Measurements from ENCODE around the gene CABP4. TPM values are rescaled to one million over a fixed set of nuclear protein-coding genes. Genes with fewer than 3 reads are reported as not detected.
"Not testable (repeated sequence)": the region's sequence is repeated elsewhere in the genome, so short reads cannot be mapped to it uniquely, and the experiment has no call there.

Gene CABP4
- total RNA-seq, 1 donor from 2014 or later, result 0.96 TPM

DNA sequence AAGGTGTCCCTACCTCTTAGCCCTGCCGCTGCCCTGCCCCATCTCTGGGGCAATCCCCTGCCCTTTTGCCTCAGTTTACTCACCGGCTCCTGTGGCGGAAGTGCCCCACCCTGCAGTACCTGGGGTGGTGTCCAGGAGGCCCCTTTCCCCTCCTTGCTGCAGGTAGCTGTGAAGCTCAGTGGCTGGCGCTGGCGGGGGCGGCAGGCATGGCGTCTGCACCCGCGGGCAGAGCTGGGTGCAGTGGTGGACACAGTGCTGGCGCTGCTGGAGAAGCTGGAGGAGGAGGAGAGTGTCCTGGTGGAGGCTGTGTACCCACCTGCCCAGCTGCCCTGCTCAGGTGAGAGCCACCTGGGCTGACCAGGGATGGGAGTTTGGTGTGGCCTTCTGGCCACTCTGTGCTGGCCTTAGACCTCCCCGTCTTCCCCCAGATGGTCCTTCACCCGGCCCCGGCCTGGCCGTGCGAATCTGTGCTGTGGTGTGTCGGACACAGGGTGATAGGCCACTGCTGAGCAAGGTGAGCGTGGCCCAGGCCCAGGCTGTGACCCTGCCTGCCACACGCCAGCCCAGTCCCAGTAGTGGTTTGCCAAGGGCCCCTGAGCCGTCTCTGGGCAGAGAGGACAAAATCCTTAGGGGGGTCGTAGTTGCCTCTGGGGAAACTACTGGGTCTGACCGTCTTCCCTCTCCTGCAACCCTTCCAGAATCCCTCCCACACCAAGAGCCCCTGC lies 35.7 kb upstream of the CABP4 start:
- DNase-seq (ENCODE audit: low spot score), result no peak

DNA sequence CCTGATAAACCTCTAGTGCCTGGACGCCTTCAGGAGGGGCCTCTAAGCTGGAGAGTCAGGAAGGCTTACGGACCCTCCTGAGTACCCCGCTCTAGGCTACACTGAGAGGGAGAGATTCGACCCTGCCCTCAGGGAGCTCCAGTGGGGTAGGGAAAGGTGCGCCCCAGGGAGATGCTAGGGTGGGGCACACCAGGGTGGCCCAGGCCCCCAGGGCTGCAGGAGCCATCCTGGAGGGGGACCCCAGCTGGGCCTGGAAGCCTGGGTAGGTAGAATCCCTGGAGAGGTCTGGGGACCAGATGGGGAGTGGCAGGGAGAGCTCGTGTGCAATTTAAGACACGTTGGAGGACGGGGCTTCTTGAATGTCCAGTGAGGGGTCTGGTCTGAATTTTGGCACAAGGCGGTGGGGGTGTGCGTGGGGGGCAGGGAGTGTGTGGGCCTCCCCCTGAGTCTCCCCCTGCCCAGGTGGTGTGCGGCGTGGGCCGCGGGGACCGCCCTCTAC lies 35.0 kb upstream of the CABP4 start:
- no peak for DNase-seq (ENCODE audit: low spot score)

DNA sequence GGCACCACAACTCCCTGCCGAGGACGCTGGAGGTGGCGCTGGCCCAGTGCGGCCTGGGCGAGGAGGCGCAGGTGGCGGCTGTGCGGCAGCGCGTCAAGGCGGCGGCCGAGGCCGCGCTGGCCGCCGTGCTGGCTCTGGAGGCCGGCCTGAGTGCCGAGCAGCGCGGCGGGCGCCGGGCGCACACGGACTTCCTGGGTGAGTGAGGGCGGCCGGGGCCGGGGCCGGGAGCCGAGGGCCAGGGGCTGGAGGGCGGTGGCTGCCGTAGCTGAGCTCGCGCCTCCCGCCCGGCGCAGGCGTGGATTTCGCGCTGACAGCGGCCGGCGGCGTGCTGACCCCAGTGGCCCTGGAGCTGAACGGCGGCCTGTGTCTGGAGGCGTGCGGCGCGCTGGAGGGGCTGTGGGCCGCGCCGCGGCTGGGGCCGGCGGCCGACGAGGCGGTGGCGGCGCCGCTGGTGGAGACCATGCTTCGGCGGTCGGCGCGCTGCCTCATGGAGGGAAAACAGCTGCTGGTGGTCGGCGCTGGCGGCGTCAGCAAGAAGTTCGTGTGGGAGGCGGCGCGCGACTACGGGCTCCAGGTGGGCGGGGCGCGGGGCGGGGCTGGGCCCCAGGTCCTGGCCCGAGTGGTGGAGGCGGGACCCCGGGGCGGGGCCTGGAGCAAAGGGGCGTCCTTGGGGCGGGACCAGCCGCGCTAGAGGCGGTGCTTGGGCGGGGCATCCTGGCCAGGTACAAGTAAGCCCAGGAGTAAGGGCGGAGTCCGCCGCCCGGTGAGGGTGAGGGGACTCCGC lies 34.3 kb upstream of the CABP4 start:
- DNase-seq (ENCODE audit: low spot score), result peak; percentile 95

DNA sequence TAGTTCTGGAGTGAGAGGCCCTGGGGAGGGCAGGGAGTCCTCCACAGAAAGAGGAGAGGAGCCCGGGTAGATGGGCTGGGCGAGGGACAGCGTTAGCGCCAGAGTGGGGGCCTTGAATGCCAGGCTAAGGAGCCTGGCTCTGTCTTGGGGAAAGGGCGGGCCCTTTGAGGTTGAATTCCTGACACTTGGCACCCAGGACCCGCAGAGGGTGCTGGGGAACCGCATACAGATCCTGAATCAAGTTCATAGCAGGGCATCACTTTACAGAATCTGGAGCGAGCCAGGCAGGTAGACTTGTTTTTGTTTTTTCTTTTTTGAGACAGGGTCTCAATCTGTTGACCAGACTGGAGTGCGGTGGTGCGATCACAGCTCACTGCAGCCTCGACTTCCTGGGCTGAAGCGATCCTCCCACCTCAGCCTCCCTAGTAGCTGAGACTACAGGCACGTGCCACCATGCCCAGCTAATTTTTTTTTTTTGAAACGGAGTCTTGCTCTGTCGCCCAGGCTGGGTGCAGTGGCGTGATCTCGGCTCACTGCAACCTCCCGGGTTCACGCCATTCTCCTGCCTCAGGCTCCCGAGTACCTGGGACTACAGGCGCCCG lies 33.6 kb upstream of the CABP4 start:
- no peak for DNase-seq (ENCODE audit: low spot score)

DNA sequence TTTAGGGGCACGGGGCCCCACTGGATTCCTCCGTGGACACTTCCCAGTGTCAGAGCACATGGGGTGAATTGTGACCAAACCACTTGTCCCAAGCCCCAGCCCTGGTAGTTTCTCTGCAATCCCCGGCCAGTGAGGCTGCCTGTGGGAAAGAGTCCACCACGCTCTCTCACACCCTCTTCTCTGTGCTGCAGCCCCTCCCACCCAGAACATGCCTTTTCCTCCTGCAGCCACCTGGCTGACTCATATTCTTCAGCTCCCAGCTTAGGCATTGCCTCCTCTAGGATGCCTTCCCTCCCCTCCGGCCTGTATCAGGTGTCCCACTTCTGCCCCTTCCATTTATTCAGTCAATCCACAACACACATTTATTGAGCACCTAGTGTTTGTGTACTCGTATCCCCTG lies 32.3 kb upstream of the CABP4 start:
- no peak for DNase-seq (ENCODE audit: low spot score)

DNA sequence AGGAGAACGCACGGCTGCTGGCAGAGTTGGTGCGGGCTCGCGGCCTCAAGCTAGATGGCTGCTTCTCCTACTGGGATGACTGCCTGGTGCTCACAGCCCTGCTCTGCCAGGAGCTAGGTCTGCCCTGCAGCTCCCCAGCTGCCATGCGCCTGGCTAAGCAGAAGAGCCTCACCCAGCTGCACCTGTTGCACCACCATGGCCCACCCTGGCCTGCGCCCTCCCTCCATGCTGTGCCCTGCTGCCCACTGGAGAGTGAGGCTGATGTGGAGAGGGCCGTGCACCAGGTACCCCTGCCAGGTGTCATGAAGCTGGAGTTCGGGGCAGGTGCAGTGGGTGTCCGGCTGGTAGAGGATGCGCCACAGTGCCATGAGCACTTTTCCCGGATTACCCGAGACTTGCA lies 31.7 kb upstream of the CABP4 start:
- no peak for DNase-seq (ENCODE audit: low spot score)

DNA sequence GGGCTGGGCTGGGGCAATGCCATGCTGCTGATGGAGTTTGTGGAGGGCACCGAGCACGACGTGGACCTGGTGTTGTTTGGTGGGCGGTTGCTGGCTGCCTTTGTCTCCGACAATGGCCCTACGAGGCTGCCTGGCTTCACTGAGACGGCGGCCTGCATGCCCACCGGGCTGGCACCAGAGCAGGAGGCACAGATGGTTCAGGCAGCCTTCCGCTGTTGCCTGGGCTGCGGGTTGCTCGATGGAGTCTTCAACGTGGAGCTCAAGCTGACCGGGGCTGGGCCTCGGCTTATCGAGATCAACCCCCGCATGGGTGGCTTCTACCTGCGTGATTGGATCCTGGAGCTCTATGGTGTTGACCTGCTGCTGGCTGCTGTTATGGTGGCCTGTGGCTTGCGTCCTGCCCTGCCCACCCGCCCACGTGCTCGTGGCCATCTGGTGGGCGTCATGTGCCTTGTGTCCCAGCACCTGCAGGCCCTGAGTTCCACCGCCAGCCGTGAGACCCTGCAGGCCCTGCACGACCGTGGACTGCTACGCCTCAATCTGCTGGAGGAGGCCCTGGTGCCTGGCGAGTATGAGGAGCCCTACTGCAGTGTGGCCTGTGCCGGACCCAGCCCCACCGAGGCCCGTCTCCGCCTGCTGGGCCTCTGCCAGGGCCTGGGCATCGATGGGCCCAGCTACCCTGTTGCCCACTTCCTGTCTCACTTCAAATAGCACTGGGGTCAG lies 31.1 kb upstream of the CABP4 start:
- DNase-seq (ENCODE audit: low spot score), result no peak

DNA sequence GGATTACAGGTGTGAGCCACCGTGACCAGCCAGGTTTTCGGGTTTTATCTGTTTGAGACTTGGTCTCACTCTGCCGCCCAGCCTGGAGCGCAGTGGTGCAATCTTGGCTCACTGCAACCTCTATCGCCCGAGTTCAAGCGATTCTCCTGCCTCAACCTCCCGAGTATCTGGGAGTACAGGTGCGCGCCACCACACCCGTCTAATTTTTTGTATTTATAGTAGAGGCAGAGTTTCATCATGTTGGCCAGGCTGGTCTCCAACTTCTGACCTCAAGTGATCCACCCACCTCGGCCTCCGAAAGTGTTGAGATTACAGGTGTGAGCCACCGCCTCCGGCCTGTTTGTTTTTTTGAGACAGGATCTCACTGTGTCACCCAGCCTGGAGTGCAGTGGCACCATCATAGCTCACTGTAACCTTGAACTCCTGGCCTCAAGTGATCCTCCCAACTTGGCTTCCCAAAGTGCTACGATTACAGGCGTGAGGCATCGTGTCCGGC lies 27.7 kb upstream of the CABP4 start:
- DNase-seq (ENCODE audit: low spot score), result not testable (repeated sequence)

DNA sequence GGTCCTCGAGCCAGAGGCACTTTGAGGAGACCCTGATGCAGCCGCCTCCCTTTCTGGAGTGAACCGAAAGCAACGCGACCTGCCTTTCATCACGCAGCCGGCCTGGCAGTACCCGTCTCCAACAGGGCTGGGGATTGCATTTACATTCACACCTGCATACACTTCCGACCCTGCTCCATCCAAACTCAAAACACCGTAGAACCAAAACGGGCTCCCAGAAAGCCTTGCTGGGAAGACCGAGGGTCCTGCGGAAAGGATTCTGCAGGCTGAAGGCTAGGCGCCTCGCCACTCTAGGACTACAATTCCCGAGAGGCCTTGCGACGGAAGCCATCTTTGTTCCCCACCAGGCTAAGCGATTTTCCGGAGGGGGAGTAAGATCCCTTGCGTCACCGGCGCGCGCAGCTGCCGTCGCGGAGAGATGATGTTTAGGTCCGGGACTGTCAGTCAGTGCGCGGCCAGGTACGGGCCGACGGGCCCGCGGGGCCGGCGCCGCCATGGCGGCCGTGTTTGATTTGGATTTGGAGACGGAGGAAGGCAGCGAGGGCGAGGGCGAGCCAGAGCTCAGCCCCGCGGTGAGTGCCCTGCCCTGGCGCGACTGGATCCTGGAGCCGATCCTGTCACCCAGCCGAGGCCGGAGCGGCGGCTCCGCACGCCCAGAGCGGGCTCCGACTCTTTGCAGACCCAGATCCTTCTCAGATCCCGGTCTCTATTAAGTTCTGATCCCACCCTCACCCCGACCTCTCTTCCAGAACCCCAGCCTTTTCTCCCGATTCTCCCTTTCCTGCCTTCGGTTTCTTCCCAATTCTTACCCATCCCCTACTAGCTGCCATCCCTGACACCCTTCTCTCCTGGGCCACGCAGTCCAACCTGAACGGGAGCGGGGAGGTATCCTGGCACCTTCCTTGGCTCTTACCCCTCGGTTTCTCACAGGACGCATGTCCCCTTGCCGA lies 26.8 kb upstream of the CABP4 start, which contains the start of gene RPS6KB2:
TSS of gene RPS6KB2 (plus strand) at position 443 of the 950 bp plus-strand sequence. CDS start at position 495, 52 bp downstream.
- DNase-seq (ENCODE audit: low spot score), result peak; percentile 99

DNA sequence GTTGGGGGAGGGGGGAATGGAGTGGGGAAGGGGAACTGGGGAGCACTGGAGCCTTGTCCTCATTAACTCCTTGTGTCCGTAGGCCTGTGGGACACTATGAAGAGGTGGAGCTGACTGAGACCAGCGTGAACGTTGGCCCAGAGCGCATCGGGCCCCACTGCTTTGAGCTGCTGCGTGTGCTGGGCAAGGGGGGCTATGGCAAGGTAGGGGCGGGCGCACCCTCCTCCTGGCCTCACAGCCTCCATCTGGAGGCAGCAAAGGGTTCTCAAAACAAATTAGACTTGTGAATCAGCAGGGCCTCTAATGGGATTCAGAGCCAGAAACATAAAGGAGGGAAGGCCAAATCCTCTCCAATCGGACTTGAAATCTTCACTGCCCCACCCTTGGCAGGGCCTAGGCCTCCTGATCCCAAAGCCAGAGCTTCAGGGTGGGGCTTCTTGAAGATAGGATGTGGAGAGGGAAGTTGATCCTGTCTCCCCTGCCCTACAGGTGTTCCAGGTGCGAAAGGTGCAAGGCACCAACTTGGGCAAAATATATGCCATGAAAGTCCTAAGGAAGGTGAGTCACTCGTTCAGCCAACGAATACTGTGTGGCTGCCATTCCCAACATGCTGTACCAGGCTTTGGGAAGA lies 26.0 kb upstream of the CABP4 start:
- DNase-seq (ENCODE audit: low spot score), result no peak

DNA sequence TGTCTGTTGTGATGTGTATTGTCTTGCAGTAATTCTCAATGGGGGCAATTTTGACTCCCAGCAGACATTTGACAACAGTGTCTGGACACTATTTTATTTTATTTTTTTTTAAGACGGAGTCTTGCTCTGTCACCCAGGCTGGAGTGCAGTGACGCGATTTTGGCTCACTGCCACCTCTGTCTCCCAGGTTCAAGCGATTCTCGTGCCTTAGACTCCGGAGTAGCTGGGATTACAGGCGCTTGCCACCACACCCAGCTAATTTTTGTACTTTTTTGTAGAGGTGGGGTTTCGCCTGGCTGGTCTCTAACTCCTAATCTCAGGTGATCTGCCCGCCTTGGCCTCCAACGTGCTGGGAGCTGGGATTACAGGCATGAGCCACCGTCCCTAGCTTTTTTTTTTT lies 25.4 kb upstream of the CABP4 start:
- DNase-seq (ENCODE audit: low spot score), result no peak

DNA sequence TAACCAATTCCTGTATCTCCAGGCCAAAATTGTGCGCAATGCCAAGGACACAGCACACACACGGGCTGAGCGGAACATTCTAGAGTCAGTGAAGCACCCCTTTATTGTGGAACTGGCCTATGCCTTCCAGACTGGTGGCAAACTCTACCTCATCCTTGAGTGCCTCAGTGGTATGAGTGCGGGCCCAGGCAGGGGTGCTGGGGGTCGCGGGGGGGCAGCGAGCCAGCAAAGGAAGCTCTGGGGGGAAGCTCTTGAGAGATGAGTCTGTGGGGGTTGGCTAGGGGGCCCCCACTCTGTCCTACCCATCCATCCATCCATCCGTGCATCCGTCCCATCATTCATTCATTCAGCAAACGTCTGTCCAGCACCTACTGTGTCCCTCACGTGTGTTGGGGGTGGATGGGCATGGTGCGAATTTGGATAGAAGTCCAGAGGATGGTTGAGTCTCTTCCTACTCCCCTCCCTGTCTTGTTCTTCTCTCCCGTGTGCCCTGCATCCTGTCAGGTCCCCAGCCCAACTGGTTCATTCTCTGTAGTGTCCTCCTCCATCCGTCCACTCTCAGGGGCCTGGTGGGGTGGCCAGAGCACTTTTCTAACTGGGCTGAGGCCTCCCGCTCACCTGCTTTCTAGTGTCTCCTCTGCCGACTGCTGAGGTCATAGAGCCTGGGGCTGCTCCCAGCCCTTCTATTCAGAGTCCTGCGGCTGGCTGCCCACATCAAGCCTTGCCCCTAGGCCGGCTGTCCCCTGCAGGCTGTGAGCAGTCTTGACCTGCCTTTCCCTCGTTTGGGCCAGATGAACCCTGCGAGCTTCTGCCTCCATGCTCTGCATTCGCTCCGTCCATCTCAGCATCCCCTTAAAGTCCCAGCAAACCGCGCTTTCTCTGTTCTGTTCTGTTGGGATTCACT lies 23.6 kb upstream of the CABP4 start:
- no peak for DNase-seq (ENCODE audit: low spot score)

DNA sequence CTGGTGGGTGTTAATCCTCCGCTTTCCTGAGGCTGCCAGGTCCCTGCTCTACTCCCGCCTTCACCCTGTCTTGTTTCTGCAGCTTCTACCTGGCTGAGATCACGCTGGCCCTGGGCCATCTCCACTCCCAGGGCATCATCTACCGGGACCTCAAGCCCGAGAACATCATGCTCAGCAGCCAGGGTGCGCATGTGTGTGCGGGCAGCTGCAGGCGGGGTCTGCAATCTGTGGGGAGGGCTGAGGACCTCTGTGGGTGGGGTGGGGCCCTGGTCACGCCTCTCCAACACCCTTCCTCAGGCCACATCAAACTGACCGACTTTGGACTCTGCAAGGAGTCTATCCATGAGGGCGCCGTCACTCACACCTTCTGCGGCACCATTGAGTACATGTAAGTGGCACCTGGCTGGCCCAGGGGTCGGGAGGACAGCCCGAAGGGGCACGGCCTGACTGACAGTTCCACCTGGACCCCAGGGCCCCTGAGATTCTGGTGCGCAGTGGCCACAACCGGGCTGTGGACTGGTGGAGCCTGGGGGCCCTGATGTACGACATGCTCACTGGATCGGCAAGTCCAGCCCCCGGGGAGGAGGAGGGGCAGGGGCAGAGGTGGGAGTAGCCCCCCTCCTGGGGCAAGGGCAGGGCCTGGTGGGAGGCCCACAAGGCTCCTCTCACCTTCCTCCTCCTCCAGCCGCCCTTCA lies 22.4 kb upstream of the CABP4 start:
- no peak for DNase-seq (ENCODE audit: low spot score)

DNA sequence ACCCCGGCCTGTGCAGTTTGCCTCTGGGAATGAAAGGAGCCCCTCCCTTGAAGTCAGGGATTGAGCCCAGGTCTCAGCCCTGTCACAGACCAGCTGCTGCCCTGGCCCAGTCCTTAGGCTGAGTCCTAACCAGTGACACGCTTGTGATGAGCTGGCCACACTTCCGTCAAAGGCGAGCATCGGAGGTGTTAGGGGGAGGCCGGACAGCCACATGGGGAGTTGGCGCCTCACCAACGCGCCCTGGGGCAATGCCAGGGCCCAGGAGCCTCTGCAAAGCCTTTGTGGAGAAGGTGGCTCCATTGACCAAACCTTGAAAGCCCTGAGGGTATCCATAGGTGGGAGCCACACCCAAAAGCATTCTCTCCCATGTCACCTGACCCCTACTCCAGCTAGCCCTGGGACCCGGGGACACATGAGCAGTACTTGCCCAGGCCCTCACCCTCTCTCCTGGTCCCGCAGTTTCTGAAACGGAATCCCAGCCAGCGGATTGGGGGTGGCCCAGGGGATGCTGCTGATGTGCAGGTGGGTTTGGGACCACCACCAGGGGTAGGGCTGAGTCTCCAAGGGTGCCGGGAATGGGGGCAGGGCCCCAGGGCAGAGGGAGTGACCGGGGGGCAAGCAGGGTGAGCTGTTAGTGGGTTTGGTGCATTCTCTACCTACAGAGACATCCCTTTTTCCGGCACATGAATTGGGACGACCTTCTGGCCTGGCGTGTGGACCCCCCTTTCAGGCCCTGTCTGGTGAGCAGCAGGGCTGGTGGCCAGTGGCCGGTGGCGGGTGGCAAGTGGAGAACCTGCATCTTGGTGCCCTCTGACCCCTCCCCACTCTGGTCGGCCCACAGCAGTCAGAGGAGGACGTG lies 21.4 kb upstream of the CABP4 start:
- no peak for DNase-seq (ENCODE audit: low spot score)

DNA sequence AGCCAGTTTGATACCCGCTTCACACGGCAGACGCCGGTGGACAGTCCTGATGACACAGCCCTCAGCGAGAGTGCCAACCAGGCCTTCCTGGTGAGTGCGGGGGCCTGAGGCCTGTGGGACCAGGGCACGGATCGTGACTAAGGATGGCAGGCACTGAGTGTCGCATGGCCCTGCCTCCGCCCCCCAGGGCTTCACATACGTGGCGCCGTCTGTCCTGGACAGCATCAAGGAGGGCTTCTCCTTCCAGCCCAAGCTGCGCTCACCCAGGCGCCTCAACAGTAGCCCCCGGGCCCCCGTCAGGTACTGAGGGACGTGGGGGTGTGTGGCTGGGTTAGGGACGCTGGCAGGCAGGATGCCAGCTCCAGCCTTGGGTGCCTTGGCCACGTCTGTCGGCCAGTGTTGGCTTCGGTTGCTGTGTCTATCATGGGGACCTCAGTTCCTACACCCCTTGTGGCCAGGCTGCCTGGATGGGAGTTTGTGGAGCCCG lies 20.7 kb upstream of the CABP4 start:
- DNase-seq (ENCODE audit: low spot score), result no peak

DNA sequence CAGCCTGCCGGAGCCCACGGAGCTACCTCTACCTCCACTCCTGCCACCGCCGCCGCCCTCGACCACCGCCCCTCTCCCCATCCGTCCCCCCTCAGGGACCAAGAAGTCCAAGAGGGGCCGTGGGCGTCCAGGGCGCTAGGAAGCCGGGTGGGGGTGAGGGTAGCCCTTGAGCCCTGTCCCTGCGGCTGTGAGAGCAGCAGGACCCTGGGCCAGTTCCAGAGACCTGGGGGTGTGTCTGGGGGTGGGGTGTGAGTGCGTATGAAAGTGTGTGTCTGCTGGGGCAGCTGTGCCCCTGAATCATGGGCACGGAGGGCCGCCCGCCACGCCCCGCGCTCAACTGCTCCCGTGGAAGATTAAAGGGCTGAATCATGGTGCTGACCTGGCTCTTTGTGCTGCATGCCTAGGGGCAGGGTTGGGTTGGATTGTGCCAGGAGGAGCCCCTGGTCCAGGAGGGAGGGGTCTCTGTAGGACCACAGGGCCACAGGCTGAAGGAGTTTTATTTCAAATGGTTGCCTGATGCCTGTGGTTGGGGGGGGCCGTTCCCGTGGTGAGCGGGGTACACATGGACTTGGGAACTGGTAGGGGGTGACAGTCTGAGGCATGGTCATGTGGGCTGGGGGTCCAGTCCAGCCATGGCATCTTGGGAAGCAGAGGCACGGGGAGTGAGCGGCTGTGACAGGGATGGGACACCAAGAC lies 20.0 kb upstream of the CABP4 start:
- DNase-seq (ENCODE audit: low spot score), result no peak
